GOT3 (cell line): Measurements from ENCODE around the gene CNST.
"Not testable (repeated sequence)": the region's sequence is repeated elsewhere in the genome, so short reads cannot be mapped to it uniquely, and the experiment has no call there.

Source experiments
- DNase-seq: peaks from one replicate; lab custom pipeline; 2025; ENCODE audit warnings: mixed read lengths; lab: John Stamatoyannopoulos, UW

CNST gene

DNA sequence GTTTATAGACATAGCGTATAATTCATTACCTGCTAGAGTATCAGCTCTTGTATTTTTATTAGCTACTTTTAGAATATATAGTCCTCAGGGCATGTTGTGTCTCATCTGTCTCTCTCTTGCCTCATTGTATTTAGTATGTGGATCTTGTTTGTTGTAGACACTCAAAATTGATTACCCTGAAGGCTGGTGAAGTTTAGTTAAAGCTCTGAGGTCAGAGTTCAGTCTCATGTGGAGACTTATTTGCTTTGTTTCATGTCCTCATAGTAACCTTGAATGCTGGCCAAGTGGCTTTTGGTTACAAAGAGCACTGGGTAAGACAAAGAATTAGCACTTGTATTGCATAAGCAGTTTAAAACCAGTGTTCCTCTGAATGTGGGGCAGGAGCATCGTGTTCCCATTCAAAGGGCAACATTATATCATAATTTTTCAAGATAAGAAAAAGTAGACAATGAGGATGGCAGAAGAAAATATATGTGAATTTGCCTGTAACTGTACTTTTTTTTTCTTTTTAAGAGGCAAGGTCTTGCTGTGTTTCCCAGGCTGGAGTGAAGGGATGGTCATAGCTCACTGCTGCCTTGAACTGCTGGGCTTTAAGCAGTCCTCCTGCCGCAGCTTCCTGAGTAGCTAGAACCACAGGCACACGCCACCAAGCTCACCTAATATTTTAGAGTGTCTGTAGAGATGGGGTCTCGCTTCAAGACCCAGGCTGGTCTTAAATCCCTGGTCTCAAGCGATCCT is 17.4 kb downstream of the CNST start:
- no peak for DNase-seq

DNA sequence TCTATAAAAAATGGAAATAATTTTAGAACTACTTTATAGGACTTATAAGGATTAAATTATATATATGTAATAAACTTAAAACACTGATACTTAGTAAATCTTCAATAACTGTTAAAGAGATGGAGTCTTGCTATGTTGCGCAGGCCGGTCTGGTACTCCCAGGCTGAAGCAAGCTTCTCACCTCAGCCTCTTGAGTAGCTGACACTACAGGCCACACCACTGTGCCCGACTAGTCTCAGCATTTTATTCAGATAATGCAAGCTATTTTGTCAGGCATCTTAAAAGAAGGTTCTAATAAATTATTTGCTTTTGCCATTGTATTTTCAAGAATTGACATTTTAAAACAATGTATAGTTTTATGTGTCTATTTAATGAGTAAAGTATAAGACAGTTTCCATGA is 20.8 kb downstream of the CNST start:
- DNase-seq: no peak

DNA sequence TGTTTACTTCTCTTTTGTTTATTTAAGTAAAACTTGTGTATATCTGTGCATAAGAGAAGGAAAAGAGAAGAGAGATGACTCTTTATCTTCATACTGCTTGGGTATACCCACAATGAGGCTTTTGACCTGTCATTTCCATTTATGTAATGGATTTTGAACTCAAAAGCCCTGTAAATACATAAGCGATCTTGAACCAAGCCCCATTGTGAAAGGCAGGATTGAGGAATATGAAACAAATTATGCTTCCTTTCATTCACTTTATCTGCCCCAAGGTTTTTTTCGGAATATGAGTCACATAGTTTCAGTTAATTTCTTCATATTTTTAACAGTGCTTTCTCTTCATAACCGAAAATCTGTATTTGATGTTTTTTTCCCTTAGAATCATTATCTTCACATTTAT is 21.4 kb downstream of the CNST start:
- DNase-seq: no peak

DNA sequence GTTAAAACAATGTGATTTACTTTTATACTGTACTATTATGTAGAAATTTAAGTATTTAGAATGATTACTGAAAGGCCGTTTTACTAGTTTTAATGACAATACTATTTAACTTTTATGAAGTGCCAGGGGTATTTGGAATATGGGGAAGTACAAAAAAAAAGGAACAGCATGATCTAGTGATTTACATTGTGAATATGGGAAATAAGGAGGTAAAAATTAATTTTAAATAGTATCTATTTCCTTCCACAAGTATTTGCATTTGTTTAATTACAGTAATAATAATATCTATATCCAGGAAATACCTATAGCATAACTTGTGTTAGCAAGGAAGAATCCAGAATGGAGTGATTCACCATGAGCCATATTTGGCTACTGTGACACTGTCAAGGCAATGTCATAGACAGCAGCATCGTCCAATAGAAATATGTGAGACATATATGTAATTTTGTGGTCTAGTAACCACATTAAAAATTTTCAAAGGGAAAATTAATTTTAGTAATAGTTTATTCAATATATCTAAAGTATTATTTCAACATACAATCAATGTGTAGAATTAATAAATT is 22.0 kb downstream of the CNST start:
- no peak for DNase-seq

DNA sequence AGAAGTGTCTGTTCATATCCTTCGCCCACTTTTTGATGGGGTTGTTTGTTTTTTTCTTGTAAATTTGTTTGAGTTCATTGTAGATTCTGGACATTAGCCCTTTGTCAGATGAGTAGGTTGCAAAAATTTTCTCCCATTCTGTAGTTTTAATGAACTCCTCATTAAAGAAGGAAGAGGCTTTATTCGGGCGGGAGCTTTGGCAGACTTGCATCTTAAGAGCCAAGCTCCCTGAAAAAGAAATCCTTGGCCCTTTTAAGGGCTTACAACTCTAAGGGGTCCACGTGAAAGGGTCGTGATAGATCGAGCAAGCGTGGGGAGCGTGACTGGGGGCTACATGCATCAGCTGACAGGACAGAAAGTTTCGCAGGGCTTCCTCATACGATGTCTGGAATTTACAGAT is 23.7 kb downstream of the CNST start:
- not testable (repeated sequence) for DNase-seq

DNA sequence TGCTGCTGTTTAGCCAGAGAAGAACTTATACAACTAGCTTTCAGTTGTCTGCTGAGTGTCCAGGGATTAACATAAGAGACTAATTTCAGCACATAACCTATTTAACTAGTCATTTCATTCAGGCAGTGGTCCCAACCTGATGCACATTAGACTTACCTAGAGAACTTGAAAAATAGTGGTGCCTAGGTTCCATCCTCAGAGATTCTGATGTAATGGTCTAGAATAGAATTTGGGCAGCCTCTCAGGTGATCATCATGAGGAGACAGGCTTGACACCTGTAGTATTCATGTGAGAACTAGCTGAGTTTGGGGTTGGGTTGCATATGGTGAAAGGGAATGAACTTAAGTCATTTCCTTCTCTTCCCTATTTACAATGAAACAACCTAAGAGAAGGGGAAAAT is 24.8 kb downstream of the CNST start:
- no peak for DNase-seq

DNA sequence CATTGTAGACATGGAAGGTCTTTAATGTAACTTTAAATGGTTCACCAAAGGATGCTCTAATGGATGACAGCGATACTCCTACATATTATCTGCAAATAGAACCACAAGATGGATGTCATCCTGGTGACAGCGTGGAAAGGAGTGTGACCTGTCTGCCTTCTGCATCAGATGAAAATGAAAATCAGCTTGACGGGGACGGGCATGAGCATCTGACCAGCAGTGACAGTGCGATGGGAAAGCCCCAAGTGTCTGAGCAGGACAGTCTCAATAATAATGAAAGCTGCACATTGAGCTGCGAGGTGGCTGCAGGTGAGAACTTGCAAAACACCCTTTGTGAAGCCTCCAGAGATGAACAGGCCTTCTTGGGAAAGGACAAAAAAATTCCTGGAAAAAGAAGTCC is 25.2 kb downstream of the CNST start:
- no peak for DNase-seq

DNA sequence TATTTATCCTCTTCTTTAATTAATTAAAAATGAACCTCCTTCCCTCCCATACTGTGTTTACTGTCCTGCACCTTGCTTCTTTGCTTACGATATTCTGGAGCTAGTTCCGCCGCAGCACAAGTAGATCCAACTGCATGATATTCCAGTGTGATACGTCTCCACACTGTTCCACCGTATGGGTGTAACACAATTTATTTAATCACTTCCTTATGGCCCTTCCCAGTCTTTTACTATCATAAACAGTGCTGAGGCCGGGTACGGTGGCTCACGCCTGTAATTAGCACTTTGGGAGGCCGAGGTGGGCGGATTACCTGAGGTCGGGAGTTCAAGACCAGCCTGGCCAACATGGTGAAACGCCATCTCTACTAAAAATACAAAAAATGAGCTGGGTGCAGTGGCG is 25.7 kb downstream of the CNST start:
- DNase-seq: no peak

DNA sequence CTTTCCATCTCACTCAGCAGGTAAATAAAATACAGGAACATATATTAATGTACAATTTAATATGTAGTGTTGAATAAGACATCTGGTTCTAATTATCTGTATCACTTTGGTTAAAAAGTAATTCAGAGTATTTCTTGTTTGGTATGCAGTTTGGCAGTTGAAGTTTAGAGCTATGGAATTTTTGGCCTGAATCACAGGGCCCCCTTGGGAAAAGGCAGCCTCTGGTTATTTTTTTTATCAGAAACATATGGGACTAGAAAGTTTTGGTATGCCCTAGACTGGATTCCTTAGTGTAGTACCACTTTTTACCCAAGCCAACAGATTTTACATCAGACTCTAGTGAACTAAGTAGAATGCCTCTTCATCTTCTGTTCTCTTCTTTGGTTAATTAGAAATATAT is 26.4 kb downstream of the CNST start:
- no peak for DNase-seq

DNA sequence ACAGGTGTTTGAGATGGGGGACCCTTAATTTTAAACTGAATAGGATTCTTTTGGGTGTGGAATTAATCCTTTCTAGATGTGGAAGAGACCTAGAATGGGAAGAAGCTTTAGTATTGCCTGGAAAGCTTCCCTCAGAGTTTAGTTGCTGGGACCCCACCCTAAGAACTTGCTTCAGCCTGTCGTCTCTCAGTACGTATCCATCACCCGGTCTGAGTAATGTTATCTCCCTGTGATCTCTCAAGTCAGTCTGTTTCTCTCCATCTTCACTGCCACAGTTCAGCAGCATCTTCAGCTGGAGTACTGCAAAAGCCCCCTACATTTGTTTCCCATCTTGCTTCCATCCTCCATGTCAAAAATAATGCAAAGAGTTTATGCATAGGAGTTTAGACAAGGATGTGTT is 28.9 kb downstream of the CNST start:
- DNase-seq: no peak

DNA sequence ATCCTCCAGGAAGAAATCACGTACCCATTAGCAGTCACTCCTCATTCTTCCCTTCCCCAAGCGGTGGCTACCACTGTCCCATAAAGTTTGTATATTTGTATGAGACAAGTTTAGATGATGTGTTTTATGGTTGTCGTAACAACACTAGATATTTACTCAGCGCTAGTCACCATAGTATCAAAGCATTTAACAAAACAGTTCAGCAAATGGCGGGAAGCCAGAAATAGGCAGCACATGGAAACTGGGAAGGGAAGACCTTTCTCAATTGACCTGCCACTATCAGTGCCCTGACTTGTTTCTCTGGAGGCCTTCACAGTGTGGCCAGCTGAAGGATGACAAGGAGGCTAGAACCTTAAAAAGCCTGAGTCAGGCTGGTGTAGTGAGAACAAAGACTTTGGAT is 31.1 kb downstream of the CNST start:
- DNase-seq: no peak

DNA sequence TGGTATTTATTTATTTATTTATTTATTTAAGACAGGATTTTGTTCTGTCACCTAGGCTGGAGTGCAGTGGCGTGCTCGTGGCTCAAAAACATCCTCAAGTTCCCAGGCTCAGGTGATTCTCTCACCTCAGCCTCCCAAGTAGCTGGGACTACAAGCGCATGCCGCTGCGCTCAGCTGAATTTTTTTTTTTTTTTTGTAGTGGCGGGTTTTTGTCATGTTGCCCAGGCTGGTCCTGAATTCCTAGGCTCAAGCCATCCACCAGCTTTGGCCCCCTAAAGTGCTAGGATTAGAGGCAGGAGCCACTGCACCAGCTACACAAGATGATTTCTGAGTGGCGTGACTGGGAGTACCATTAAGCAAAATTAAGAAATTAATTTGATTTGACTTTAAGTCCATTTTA is 31.7 kb downstream of the CNST start:
- no peak for DNase-seq

DNA sequence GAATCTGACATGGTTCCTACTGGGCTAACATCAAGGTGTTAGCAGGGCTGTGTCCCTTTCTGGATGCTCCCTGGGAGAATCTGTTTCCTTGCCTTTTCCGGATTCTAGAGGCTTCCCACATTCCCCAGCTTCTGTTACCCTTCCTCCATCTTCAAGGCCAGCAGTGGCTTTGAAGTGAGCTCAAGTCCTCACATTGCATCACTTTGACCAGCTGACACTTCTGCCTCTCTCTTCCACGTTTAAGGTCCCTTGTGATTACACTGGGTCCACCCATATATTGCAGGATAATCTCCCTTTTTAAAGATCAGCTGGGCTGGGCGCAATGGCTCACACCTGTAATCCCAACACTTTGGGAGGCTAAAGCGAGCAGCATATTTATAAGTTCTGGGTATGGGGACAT is 33.1 kb downstream of the CNST start:
- no peak for DNase-seq

DNA sequence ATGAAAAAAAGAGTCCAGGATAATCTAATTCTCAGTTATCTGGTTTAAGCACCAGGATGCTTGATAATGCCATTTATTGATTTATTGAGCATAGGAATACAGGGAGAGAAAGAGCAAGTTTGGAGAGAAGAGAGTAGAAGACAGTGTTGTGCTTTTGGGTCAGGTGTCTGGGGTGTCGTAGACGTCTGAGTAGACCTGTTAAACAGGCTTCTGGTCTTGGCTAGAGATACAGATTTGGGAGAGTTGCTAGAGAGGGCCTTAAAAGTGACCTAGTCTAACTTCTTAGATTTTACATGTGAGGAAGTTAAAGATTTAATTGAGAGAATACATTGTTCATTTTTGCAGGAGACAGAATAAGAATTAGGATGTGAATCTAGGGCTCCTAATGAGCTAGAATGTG is 34.3 kb downstream of the CNST start:
- DNase-seq: no peak

DNA sequence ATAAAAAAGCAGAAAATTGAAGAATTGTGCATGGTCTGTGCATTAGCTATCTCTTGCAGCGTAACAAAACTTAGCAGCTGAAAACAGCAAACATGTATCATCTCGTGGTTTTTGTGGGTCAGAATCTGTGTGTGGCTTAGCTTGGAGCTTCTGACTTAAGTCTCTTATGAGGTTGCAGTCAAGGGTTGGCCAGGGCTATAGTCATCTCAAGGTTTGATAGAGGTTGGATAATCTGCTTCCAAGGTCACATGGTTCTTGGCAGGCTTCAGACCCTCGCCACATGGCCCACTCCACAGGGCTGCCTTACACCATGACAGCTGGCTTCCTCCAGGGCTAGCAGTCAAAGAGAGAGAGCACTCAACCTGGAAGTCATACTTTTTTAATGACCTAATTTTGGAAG is 35.9 kb downstream of the CNST start:
- no peak for DNase-seq

DNA sequence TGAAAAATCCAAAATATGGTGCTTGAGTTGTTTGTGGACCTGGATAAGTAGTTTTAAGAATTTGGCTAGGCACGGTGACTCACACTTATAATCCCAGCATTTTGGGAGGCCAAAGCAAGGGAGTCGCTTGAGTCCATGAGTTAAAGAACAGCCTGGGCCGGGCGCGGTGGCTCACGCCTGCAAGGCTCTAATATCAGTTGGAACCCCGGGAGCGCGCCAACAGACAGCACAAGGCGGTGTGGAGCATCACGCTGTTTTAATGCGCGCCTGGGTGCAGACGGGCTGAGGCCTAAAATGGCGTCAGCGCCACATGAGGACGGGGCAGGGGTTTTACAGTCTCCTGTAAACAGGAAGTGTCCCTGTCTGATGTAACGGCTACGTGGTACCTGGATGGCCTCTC is 39.0 kb downstream of the CNST start:
- DNase-seq: not testable (repeated sequence)

DNA sequence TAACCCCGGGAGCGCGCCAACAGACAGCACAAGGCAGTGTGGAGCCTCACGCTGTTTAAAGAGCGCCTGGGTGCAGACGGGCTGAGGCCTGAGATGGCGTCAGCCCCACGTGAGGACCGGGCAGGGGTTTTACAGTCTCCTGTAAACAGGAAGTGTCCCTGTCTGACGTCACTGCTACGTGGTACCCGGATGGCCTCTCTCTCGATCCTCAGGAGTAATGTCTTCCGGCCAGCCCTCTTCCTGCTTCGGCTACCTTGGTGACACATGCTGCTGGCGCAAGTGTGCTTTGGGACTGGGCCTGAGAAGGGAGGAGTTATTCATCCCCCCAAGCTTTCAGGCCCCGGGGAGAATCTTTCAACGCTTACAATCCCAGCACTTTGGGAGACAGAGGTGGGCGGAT is 41.2 kb downstream of the CNST start:
- DNase-seq: no peak

DNA sequence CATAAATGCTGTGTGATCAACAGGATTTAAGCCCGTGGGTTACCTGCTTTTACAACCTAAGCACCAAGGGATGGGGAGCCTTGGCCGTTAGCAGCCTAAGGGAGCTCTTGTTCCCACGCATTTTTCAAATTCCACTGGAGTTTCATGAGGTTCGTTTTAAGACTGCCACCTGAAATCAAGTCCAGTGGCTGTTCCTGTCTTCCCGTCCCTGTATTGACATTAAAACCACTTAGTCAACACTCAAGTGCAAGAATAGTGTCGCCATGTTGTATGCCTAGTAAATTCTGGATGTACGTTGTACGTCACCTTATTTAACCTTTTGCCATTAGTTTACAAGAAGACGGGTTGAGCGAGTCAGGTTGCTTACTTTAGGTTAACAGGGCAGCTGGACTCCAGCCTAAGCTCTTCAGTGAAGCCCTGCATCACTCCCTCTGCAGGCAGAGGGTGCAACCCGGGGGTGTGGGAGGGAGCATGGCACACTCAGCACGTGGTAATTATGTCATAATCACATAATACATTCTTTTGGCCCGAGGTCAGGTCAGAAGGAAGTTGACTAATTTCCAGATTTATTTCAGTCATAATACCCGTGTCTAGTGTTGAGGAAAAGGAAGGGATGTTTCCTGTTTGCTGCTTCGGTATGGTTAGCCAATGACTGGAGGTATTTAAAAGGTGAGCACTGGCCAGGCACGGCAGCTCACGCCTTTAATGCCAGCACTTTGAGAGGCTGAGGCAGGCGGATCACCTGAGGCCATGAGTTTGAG is 42.5 kb downstream of the CNST start:
- no peak for DNase-seq

DNA sequence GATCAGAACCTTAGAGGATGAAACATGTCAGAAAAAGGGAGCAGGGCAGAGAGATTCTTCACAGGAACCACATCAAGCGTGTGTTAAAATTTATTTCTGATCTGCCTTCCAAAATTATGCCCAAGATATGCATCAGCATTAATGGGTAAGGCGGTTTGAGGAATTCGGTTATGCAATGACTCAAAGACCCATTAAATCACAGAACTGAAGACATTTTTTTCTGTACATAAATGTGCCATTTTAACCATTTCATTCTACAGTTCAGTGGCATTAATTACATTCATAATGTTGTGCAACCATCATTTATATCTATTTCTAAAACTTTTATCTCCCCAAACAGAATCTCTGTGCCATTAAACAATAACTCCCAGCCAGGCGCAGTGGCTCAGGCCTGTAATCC is 43.4 kb downstream of the CNST start:
- no peak for DNase-seq

DNA sequence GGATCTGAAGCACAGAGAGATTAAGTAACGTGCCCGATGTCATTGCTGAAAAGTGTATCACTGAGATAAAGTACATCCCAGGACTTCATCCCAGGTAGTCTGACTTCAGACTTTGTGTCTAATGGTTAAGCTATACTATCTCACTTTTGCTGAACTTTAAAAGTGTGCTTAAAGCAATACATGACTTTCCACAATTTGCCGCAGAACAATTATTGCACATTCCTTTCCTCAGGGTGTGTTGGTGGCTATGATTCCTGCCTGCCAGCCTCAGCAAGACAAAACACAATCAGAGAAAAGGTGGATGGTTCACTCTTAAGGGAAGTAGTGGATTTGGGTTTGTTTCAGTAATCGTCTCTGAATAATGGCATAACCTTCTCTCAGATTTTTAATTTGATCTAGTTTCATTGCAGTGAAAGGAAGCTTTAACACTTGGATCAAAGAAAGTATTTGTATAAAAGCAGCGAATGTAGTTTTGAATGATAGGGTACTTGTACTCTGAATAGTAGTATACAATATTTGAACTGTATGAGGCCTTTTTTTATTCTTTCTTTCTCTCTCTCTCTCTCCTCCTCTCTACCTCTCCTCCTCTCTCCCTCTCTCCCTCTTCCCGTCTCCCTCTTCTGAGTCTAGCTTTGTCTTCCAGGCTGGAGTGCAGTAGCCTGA is 47.0 kb downstream of the CNST start:
- no peak for DNase-seq

DNA sequence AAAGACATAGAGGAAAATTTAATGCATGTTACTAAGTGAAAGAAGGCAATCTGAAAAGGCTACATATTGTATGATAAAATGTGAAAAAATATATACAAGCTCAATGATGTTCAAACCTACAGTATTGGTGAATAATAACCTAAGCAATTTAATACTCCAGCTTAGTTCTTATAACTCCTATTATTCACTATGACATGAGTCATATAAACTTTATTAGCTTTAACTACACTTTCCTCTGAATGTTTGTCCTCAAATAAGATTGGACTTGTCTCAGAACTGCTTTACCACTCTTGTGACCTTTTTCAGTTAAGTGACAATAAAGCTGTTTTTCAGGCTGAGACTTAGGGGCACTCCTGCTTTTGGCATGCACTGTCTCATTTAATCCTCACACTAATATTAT is 50.9 kb downstream of the CNST start:
- DNase-seq: no peak

DNA sequence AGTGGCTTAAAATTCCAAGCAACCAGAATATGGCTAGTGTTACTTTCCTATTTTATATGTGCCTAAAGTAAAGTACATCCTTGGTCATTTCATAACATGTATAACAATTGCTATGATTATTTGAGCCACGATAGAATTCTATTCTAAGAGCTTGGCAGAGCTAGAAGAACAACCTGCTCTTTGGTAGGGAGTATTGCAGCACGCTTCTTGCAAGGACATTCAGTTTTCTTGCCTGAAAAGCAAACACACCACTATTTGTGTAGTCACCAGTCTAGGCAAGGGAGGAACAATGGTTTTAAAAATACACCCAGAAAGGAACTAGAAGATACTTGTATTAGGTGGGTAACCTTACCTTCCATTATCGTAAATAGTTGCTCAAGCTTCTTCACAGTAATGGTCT is 51.5 kb downstream of the CNST start:
- DNase-seq: no peak

DNA sequence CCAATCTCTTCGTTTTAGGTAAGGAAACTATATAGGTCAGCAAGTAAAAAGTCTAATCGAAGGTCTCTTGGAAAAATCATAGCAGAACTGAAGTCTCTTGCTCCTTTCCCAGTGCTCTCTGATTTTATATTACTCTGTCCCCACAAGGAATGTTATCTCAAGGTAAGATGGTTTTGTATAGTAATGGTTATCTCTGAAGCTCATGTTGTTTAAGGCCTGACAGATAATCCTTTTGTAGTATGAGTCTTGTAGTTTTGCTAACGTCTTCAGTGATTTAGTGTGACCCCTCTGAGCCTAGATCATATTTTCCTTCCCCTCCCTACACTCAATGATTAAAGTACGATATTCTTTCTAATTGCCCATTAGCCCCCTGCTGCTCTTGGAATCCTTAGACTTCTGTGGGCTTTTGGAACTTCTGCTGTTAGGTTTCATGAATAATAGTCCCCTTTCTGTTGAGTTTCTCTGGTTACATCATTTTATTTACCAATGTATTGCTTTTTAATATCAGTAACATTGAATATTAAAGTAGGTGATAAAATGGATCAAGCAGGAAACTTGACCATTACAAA is 52.1 kb downstream of the CNST start:
- DNase-seq: no peak
